Measurements from ENCODE around the gene FBXL17.

- TF ChIP-seq CTCF (IDR thresholded peaks at IDR 0.05) (no peak), POLR2A (IDR thresholded peaks at IDR 0.05) (no peak)
Observed at GRCh38 chr5:108036482-108036881, 345.4 kb downstream of the FBXL17 start.
